ENCODE results near the gene IGIP. TPM values are rescaled to one million over a fixed set of nuclear protein-coding genes. Genes with fewer than 3 reads are reported as not detected.
A peak's percentile ranks its signal among the peaks of the same experiment; 100 is the strongest.

IGIP gene
- total and polyA plus RNA-seq, 2 of the 8 experiments (the other 6 are each of a cell fraction or from before 2014, with no cell fraction given) = 0.32 to 0.69 TPM

- TF ChIP-seq PHF8 (conservative IDR thresholded peaks at IDR 0.05; ENCODE audit: low read depth, low read length) (0 out of 2 replicates have a peak, but pooled peaks have one; percentile 17), SRF (IDR thresholded peaks at IDR 0.05; ENCODE audit: low read depth, low read length) (no peak), CTCF (IDR thresholded peaks at IDR 0.05; ENCODE audit: control extremely low read depth in 1 of 3, insufficient read depth in 1 of 3, low read depth in 1 of 3, low read length in 3 of 3) (no peak), YY1 (IDR thresholded peaks at IDR 0.05; ENCODE audit: low read depth, low read length) (0 out of 2 replicates have a peak, but pooled peaks have one; percentile 23)
- no peak overlapping the region for H2AK5ac ChIP-seq (ENCODE audit: low read depth, low read length)
- H3K79me2 ChIP-seq (ENCODE audit: control insufficient read depth in 1 of 2, insufficient read depth in 2 of 2, low read length in 2 of 2) = no peaks in the 10 kb centered on the region
- no peak overlapping the region for H3K4ac ChIP-seq (replicated peaks; ENCODE audit: insufficient read length, low read depth, low read length)
- H3K27ac ChIP-seq (ENCODE audit: low read depth, low read length) = no peak overlapping the region
- H3K23me2 ChIP-seq (ENCODE audit: low read depth, low read length) = peaks cover 7% of the 10 kb centered on the region; the same call in 1 of the 2 replicates
- H2BK20ac ChIP-seq (ENCODE audit: low read length) = no peak overlapping the region
- ChIA-PET CTCF (ENCODE audit: partially characterized antibody) (interaction anchor here (6.1 kb wide), 1 partner anchor 65 kb away, joined by 41 read pairs; no protein-coding TSS in a partner anchor), POLR2A (ENCODE audit: partially characterized antibody) (no interaction called here)
- peak overlapping the region; percentile 60 to 93 (median 80) for H3K4me3 ChIP-seq (ENCODE audit: extremely low read depth in 1 of 4, insufficient read depth in 2 of 4, low read depth in 3 of 4, low read length in 4 of 4)
- peak overlapping the region; percentile 71; the same call in 1 of the 2 replicates for H2BK5ac ChIP-seq (ENCODE audit: low read depth, low read length)
- H3K4me2 ChIP-seq (ENCODE audit: insufficient read depth in 1 of 2, low read depth in 2 of 2, low read length in 2 of 2) = peak overlapping the region; percentile 71 to 96
- no peak overlapping the region for H4K5ac ChIP-seq (ENCODE audit: insufficient read length, low read depth, low read length)
- no peak overlapping the region for H2BK15ac ChIP-seq (ENCODE audit: low read length)
- H3K36me3 ChIP-seq (ENCODE audit: control insufficient read depth in 2 of 4, insufficient read depth in 4 of 4, low read length in 3 of 4) = no peaks in the 10 kb centered on the region
- H3K9me3 ChIP-seq (ENCODE audit: insufficient read depth in 2 of 2, low read depth in 1 of 2, low read length in 1 of 2) = no peaks in the 10 kb centered on the region
- H2BK120ac ChIP-seq (replicated peaks; ENCODE audit: low read depth, low read length) = no peak overlapping the region
- peaks cover 0 to 4% (median 1%) of the 10 kb centered on the region in 4 experiments; a peak in 4 of 7 replicates for H3K4me1 ChIP-seq (replicated peaks in 1 of 4; ENCODE audit: control insufficient read depth in 3 of 4, insufficient read depth in 4 of 4, low read length in 3 of 4)
- peak overlapping the region; percentile 96 for H2AFZ ChIP-seq (ENCODE audit: low read length)
- H3K27me3 ChIP-seq (replicated peaks in 1 of 4; ENCODE audit: control insufficient read depth in 3 of 4, extremely low read depth in 1 of 4, insufficient read depth in 3 of 4, low read length in 3 of 4) = no peaks in the 10 kb centered on the region
- H4K8ac ChIP-seq (ENCODE audit: extremely low read depth, insufficient read depth, low read length) = no peak overlapping the region
- DNase-seq (ENCODE audit: low read depth in 1 of 2, low spot score in 2 of 2) (no peak), FAIRE-seq (no peak)
- no peak overlapping the region for H4K91ac ChIP-seq (replicated peaks; ENCODE audit: insufficient read length, low read length)
- no peak overlapping the region for H3K23ac ChIP-seq (ENCODE audit: insufficient read length)
- peak overlapping the region; percentile 38; the same call in 1 of the 2 replicates for H3K18ac ChIP-seq (ENCODE audit: extremely low read depth, low read length)
- peak overlapping the region; percentile 40 to 86 (median 48); a peak in 6 of 7 replicates for H3K9ac ChIP-seq (replicated peaks in 1 of 4; ENCODE audit: extremely low read depth in 1 of 4, low read depth in 3 of 4, low read length in 3 of 4)
- H3K56ac ChIP-seq (replicated peaks; ENCODE audit: insufficient read length, low read depth, low read length) = no peak overlapping the region
- no peaks in the 10 kb centered on the region for H3K79me1 ChIP-seq (ENCODE audit: low read depth, low read length)
- H2BK12ac ChIP-seq (ENCODE audit: low read depth, low read length) = 0 out of 2 replicates have a peak overlapping the region, but pooled peaks have one; percentile 68
- no peak overlapping the region for H3K14ac ChIP-seq (ENCODE audit: insufficient read length)
- no peaks in the 10 kb centered on the region for H4K20me1 ChIP-seq (replicated peaks in 1 of 2; ENCODE audit: control insufficient read depth in 1 of 2, insufficient read depth in 2 of 2, low read length in 2 of 2)
- 16% methylated on average over 4 of the region's 4 CpGs; no CpG with 5 or more reads in 1 of the 2 experiments for WGBS, 2 experiments (ENCODE audit: extremely low coverage in 1 of 2, insufficient coverage in 1 of 2, insufficient read length in 1 of 2, insufficient replicate concordance in 2 of 2, low coverage in 1 of 2, low lambda C conversion rate in 2 of 2, missing lambda C conversion rate in 1 of 2)
Observed at GRCh38 chr5:140176031-140176387, 50.3 kb downstream of the IGIP start.

All from H1 (cell line).